ENCODE data around the gene ADARB2.

Gene ADARB2

DNA sequence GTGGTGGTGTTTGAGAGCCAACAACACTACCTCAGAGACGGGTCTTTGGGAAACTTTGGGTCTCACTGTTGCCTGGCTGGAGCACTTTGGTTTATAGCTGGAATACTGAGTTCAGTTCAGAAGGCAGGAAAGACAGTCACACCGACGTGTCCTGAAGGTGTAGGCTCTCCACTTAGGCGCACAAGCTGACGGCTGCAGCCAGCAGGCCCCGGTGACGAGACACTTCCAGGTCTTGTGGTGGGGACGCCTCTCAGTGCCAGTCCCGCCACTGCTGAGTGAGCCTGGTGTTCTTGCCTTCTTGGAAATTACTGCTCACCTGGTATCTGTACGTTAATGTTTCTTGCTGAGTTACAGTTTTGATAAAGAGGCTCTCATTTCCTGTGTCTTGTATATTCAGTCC is 607.1 kb downstream of the ADARB2 start:
- DNase-seq (ENCODE audit: low read depth in 1 of 2, low spot score in 1 of 2): no peak
- TF ChIP-seq POLR2AphosphoS5 (IDR thresholded peaks at IDR 0.05; ENCODE audit: low read depth): no peak
- TF ChIP-seq, protein P1, sequence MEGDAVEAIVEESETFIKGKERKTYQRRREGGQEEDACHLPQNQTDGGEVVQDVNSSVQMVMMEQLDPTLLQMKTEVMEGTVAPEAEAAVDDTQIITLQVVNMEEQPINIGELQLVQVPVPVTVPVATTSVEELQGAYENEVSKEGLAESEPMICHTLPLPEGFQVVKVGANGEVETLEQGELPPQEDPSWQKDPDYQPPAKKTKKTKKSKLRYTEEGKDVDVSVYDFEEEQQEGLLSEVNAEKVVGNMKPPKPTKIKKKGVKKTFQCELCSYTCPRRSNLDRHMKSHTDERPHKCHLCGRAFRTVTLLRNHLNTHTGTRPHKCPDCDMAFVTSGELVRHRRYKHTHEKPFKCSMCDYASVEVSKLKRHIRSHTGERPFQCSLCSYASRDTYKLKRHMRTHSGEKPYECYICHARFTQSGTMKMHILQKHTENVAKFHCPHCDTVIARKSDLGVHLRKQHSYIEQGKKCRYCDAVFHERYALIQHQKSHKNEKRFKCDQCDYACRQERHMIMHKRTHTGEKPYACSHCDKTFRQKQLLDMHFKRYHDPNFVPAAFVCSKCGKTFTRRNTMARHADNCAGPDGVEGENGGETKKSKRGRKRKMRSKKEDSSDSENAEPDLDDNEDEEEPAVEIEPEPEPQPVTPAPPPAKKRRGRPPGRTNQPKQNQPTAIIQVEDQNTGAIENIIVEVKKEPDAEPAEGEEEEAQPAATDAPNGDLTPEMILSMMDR (IDR thresholded peaks at IDR 0.05; ENCODE audit: insufficient read depth, low read length): no peak
- Histone ChIP-seq H3K27me3 (ENCODE audit: insufficient read depth, poor library complexity, severe bottlenecking) (no peaks in the 10 kb centered on the region), H3K4me3 (replicated peaks; ENCODE audit: insufficient read depth, low read length) (no peak overlapping the region), H3K27ac (replicated peaks) (no peak overlapping the region)

DNA sequence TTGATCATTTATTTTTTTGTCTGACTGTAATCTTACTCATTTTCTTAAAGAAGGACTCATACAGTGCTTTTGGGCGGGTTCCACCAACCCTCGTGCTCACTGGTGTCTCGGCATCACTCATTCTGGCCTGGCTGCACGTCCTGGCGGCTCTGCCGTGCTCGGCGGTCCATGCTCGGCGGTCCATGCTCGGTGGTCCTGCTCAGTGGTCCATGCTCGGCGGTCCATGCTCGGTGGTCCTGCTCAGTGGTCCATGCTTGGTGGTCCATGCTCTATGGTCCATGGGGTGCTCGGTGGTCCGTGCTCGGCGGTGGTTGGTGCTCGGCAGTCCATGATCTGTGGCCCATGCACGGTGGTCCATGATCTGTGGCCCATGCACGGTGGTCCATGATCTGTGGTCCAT is 608.7 kb downstream of the ADARB2 start:
- TF ChIP-seq POLR2AphosphoS5 (IDR thresholded peaks at IDR 0.05; ENCODE audit: low read depth): no peak
- no peak for TF ChIP-seq GABPA (IDR thresholded peaks at IDR 0.05; ENCODE audit: low read depth)
- TF ChIP-seq, protein P2, sequence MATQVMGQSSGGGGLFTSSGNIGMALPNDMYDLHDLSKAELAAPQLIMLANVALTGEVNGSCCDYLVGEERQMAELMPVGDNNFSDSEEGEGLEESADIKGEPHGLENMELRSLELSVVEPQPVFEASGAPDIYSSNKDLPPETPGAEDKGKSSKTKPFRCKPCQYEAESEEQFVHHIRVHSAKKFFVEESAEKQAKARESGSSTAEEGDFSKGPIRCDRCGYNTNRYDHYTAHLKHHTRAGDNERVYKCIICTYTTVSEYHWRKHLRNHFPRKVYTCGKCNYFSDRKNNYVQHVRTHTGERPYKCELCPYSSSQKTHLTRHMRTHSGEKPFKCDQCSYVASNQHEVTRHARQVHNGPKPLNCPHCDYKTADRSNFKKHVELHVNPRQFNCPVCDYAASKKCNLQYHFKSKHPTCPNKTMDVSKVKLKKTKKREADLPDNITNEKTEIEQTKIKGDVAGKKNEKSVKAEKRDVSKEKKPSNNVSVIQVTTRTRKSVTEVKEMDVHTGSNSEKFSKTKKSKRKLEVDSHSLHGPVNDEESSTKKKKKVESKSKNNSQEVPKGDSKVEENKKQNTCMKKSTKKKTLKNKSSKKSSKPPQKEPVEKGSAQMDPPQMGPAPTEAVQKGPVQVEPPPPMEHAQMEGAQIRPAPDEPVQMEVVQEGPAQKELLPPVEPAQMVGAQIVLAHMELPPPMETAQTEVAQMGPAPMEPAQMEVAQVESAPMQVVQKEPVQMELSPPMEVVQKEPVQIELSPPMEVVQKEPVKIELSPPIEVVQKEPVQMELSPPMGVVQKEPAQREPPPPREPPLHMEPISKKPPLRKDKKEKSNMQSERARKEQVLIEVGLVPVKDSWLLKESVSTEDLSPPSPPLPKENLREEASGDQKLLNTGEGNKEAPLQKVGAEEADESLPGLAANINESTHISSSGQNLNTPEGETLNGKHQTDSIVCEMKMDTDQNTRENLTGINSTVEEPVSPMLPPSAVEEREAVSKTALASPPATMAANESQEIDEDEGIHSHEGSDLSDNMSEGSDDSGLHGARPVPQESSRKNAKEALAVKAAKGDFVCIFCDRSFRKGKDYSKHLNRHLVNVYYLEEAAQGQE (IDR thresholded peaks at IDR 0.05; ENCODE audit: insufficient replicate concordance, low read depth): no peak
- TF ChIP-seq, protein P1 (IDR thresholded peaks at IDR 0.05; ENCODE audit: insufficient read depth, low read length): no peak
- TF ChIP-seq SPI1 (IDR thresholded peaks at IDR 0.05; ENCODE audit: borderline replicate concordance, low read depth): no peak
- no peak for DNase-seq (ENCODE audit: low read depth in 1 of 2, low spot score in 1 of 2)
- Histone ChIP-seq H3K27ac (replicated peaks) (no peak overlapping the region), H3K4me3 (replicated peaks; ENCODE audit: insufficient read depth, low read length) (no peak overlapping the region), H3K27me3 (ENCODE audit: insufficient read depth, poor library complexity, severe bottlenecking) (no peaks in the 10 kb centered on the region)

DNA sequence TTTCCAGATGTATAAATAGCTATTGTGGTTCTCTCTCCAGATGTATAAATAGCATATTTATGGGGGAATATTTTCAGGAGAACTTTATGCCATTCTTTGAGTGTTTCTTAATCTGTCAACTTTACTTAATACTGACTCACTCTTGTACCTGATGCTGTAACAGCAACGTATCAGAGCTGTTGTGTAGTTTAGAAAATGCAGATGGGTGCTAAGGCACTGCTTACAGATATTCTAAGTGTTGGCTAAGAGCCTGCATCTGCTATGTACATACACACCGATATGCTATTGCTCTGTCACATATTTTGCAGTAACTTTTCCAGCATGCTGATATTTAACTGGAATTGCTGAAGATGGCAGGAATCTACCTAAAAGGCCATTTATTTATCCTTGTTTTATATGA is 609.2 kb downstream of the ADARB2 start:
- Histone ChIP-seq H3K27ac (replicated peaks) (no peak overlapping the region), H3K27me3 (ENCODE audit: insufficient read depth, poor library complexity, severe bottlenecking) (no peaks in the 10 kb centered on the region), H3K4me3 (replicated peaks; ENCODE audit: insufficient read depth, low read length) (no peak overlapping the region)
- TF ChIP-seq SPI1 (IDR thresholded peaks at IDR 0.05; ENCODE audit: borderline replicate concordance, low read depth): no peak
- TF ChIP-seq, protein P1 (IDR thresholded peaks at IDR 0.05; ENCODE audit: insufficient read depth, low read length): no peak
- TF ChIP-seq, protein P2 (IDR thresholded peaks at IDR 0.05; ENCODE audit: insufficient replicate concordance, low read depth): no peak
- no peak for TF ChIP-seq POLR2AphosphoS5 (IDR thresholded peaks at IDR 0.05; ENCODE audit: low read depth)
- TF ChIP-seq GABPA (IDR thresholded peaks at IDR 0.05; ENCODE audit: low read depth): no peak
- no peak for DNase-seq (ENCODE audit: low read depth in 1 of 2, low spot score in 1 of 2)

DNA sequence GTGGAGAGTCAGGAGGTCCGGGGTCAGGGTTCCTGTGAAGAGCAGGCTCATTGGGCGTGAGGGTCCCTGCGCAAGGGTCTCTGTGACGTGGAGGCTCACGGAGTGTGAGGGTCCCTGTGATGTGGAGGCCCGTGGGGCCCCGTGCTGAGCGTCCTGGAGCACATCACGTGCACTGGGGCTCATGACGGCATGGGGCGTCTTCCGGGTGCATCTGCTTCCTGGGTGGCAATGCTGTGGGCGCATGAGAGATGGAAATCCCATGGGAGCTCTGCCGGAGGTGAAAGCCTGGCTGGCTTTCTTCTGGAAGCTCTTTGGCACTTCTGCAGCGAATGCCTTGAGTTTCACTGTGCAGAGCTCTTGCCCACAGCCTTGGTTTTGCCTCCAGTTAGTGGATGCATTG is 609.7 kb downstream of the ADARB2 start:
- TF ChIP-seq, protein P2 (IDR thresholded peaks at IDR 0.05; ENCODE audit: insufficient replicate concordance, low read depth): no peak
- TF ChIP-seq GABPA (IDR thresholded peaks at IDR 0.05; ENCODE audit: low read depth) (no peak), SPI1 (IDR thresholded peaks at IDR 0.05; ENCODE audit: borderline replicate concordance, low read depth) (no peak), POLR2AphosphoS5 (IDR thresholded peaks at IDR 0.05; ENCODE audit: low read depth) (no peak)
- TF ChIP-seq, protein P1 (IDR thresholded peaks at IDR 0.05; ENCODE audit: insufficient read depth, low read length): no peak
- Histone ChIP-seq H3K4me3 (replicated peaks; ENCODE audit: insufficient read depth, low read length) (no peak overlapping the region), H3K27me3 (ENCODE audit: insufficient read depth, poor library complexity, severe bottlenecking) (no peaks in the 10 kb centered on the region), H3K27ac (replicated peaks) (no peak overlapping the region)
- DNase-seq (ENCODE audit: low read depth in 1 of 2, low spot score in 1 of 2): no peak

Measured in HL-60 (cell line).